HepG2 (cell line): ENCODE results near the gene CTF1. TPM values are rescaled to one million over a fixed set of nuclear protein-coding genes. Genes with fewer than 3 reads are reported as not detected.

Experiments
- ATF7-NPFF ChIP-seq: sonication (generic); formaldehyde crosslinking; IDR thresholded peaks from 2 replicates; pipeline ENCODE4 v1.8.1; 2023; ENCODE audit warnings: mild to moderate bottlenecking, low read depth, missing genetic modification reagents, moderate library complexity
- CHCHD3 ChIP-seq: sonication (generic); formaldehyde crosslinking; IDR thresholded peaks from 2 replicates; pipeline ENCODE4 v1.8.0; 2022; ENCODE audit warnings: mild to moderate bottlenecking, missing genetic modification reagents, moderate library complexity
- FIP1L1 ChIP-seq: fragments of 200-400 bp; formaldehyde crosslinking; IDR thresholded peaks from 2 replicates; pipeline ENCODE4 v1.6.1; 2018; ENCODE audit warnings: low read depth, mild to moderate bottlenecking, low read length, moderate library complexity, borderline replicate concordance; ENCODE audit not compliant: insufficient read depth
- FOXK2 ChIP-seq: fragments of 450-650 bp; IDR thresholded peaks from 2 replicates; pipeline ENCODE4 v1.6.1; 2016
- FOXO4 ChIP-seq: sonication (generic); formaldehyde crosslinking; conservative IDR thresholded peaks from 2 replicates; pipeline ENCODE4 v1.8.1; 2023; ENCODE audit warnings: missing genetic modification reagents
- GABPB1 ChIP-seq: IDR thresholded peaks from 2 replicates; pipeline ENCODE4 v1.6.1; 2016; ENCODE audit warnings: mild to moderate bottlenecking, missing genetic modification reagents, moderate library complexity, missing compliant biosample characterization
- NONO ChIP-seq, 2 experiments: fragments of 450-650 bp in 1 of 2; sonication (generic) in 1 of 2; formaldehyde crosslinking in 1 of 2; IDR thresholded peaks in 1 of 2; conservative IDR thresholded peaks in 1 of 2; 2 replicates each; pipeline versions ENCODE4 v1.6.1 to v1.8.0; 2017 to 2022; ENCODE audit warnings: mild to moderate bottlenecking in 1 of 2, missing genetic modification reagents in 1 of 2, moderate library complexity in 1 of 2
- NR2F1 ChIP-seq, 2 experiments: fragments of 450-650 bp in 1 of 2; formaldehyde crosslinking in 1 of 2; IDR thresholded peaks; 2 replicates each; pipeline versions ENCODE4 v1.5.0 to v1.6.1; 2016 to 2020; ENCODE audit warnings: mild to moderate bottlenecking in 1 of 2, missing compliant biosample characterization in 1 of 2, missing genetic modification reagents in 1 of 2, moderate library complexity in 1 of 2
- POLR2AphosphoS2 ChIP-seq: IDR thresholded peaks from 2 replicates; pipeline ENCODE4 v1.6.1; 2011; ENCODE audit warnings: low read depth, low read length, improper control_type of control experiment
- RAD51 ChIP-seq: fragments of 450-650 bp; IDR thresholded peaks from 2 replicates; pipeline ENCODE4 v1.6.1; 2016; ENCODE audit warnings: borderline replicate concordance
- SKIL ChIP-seq: sonication (generic); formaldehyde crosslinking; IDR thresholded peaks from 2 replicates; pipeline ENCODE4 v1.8.0; 2022; ENCODE audit warnings: missing genetic modification reagents, mild to moderate bottlenecking, moderate library complexity, borderline replicate concordance
- SOX13 ChIP-seq, 3 experiments: fragments of 450-650 bp in 1 of 3; sonication (generic) in 1 of 3; formaldehyde crosslinking in 1 of 3; IDR thresholded peaks in 2 of 3; conservative IDR thresholded peaks in 1 of 3; 2 replicates each; pipeline versions ENCODE4 v1.5.0 to v1.6.1; 2016 to 2020; ENCODE audit warnings: antibody characterized with exemption in 1 of 3, mild to moderate bottlenecking in 1 of 3, missing compliant biosample characterization in 1 of 3, missing genetic modification reagents in 1 of 3, moderate library complexity in 1 of 3
- STAG1 ChIP-seq: sonication (generic); formaldehyde crosslinking; IDR thresholded peaks from 2 replicates; pipeline ENCODE4 v1.4.0; 2020; ENCODE audit warnings: missing genetic modification reagents
- TBL1XR1 ChIP-seq: fragments of 150-350 bp; IDR thresholded peaks from 2 replicates; pipeline ENCODE4 v1.6.1; 2014; ENCODE audit warnings: borderline replicate concordance, low read length; ENCODE audit not compliant: partially characterized antibody
- ZKSCAN1 ChIP-seq: fragments of 150-350 bp; IDR thresholded peaks from 2 replicates; pipeline ENCODE4 v1.6.1; 2014; ENCODE audit warnings: low read length
- ZNF180 ChIP-seq: sonication (generic); formaldehyde crosslinking; IDR thresholded peaks from 2 replicates; pipeline ENCODE4 v1.4.0; 2020; ENCODE audit warnings: low read depth, missing genetic modification reagents, borderline replicate concordance
- ZNF282 ChIP-seq: fragments of 450-650 bp; IDR thresholded peaks from 2 replicates; pipeline ENCODE4 v1.6.1; 2018; ENCODE audit not compliant: partially characterized antibody
- ZNF496 ChIP-seq: sonication (generic); formaldehyde crosslinking; IDR thresholded peaks from 2 replicates; pipeline ENCODE4 v1.8.1; 2023; ENCODE audit warnings: mild to moderate bottlenecking, moderate library complexity, missing genetic modification reagents; ENCODE audit not compliant: insufficient replicate concordance
- ZNF672 ChIP-seq: sonication (generic); formaldehyde crosslinking; IDR thresholded peaks from 2 replicates; pipeline ENCODE4 v1.8.1; 2022; ENCODE audit warnings: missing genetic modification reagents
- ZNF691 ChIP-seq: sonication (generic); formaldehyde crosslinking; IDR thresholded peaks from 2 replicates; pipeline ENCODE4 v1.4.0; 2020; ENCODE audit warnings: missing genetic modification reagents, low read depth, mild to moderate bottlenecking, borderline replicate concordance
- ZNF788 ChIP-seq: sonication (generic); formaldehyde crosslinking; IDR thresholded peaks from 2 replicates; pipeline ENCODE4 v1.5.0; 2020; ENCODE audit warnings: mild to moderate bottlenecking, missing genetic modification reagents, borderline replicate concordance
- ZNF878 ChIP-seq: sonication (generic); formaldehyde crosslinking; IDR thresholded peaks from 2 replicates; pipeline ENCODE4 v1.8.1; 2023; ENCODE audit warnings: mild to moderate bottlenecking, missing genetic modification reagents, moderate library complexity
- polyA plus RNA-seq, 8 experiments: library from polyadenylated mRNA; depleted of rRNA in 3 of 8; stranded (reverse) in 7 of 8; unstranded in 1 of 8; fragments of >200 nt; fragmentation: Illumina TruSeq in 4 of 8; extraction: Trizol in 4 of 8; gene quantifications; 2 replicates each; pipeline versions ENCODE4 v1.2.1 to v1.2.3, GENCODE V29; 2011 to 2016; ENCODE audit warnings: low read depth in 4 of 8, missing spikeins in 1 of 8, mixed read lengths in 1 of 8; ENCODE audit not compliant: insufficient read depth in 1 of 8
- total RNA-seq, 5 experiments: library from RNA; depleted of rRNA; stranded (reverse); fragments of >200 nt; fragmentation: Illumina TruSeq; extraction: Trizol; gene quantifications; 2 replicates each; pipeline ENCODE4 v1.2.3, GENCODE V29; 2016; ENCODE audit warnings: low read depth in 1 of 5

CTF1 gene
- total and polyA plus RNA-seq, 2 of the 13 experiments (the other 11 are each of a cell fraction or from before 2014, with no cell fraction given) = 0.13 to 1.8 TPM

GRCh38 chr16:30874821-30875717 is 21.3 kb upstream of the CTF1 start (continued):
- no peak for TF ChIP-seq FOXO4 (CRISPR knock-in tag)
- TF ChIP-seq RAD51 = no peak
- peak; percentile 97 for TF ChIP-seq ZNF691
- TF ChIP-seq ZNF180 (CRISPR knock-in tag) = no peak; the same call in 1 of the 2 replicates
- no peak for TF ChIP-seq NONO (IDR thresholded peaks at IDR 0.05)
- peak; percentile 100 for TF ChIP-seq NONO (CRISPR knock-in tag; conservative IDR thresholded peaks at IDR 0.05)
- TF ChIP-seq STAG1 (CRISPR knock-in tag) = peak; percentile 48
- peak; percentile 85 for TF ChIP-seq TBL1XR1
- peak; percentile 95 for TF ChIP-seq ZNF878 (CRISPR knock-in tag)
- TF ChIP-seq ZNF788 (CRISPR knock-in tag) = peak; percentile 100
- TF ChIP-seq POLR2AphosphoS2 = no peak
- peak; percentile 90 to 93 for TF ChIP-seq NR2F1 (CRISPR knock-in tag; IDR thresholded peaks at IDR 0.05)
- peak; percentile 84; the same call in 1 of the 2 replicates for TF ChIP-seq SKIL
- TF ChIP-seq FOXK2 = 0 out of 2 replicates have a peak, but pooled peaks have one; percentile 21
- peak; percentile 82; the same call in 1 of the 2 replicates for TF ChIP-seq ZNF672 (CRISPR knock-in tag)
- peak; percentile 100 for TF ChIP-seq GABPB1
- TF ChIP-seq ZKSCAN1 = peak; percentile 35; the same call in 1 of the 2 replicates
- TF ChIP-seq FIP1L1 = no peak; the same call in 1 of the 2 replicates
- no peak for TF ChIP-seq SOX13 (IDR thresholded peaks at IDR 0.05)
- TF ChIP-seq SOX13 (CRISPR knock-in tag; conservative IDR thresholded peaks at IDR 0.05 in 1 of 2, IDR thresholded peaks at IDR 0.05 in 1 of 2) = peak; percentile 40 to 87; a peak in 2 of 4 replicates
- no peak for TF ChIP-seq ZNF496
- TF ChIP-seq CHCHD3 (CRISPR knock-in tag) = peak; percentile 80; the same call in 1 of the 2 replicates
- TF ChIP-seq ZNF282 = no peak
- TF ChIP-seq ATF7-NPFF (CRISPR knock-in tag) = peak; percentile 98
